Astrocyte (in vitro differentiated cells and primary cell): ENCODE data around the gene GPRC5A. TPM values are rescaled to one million over a fixed set of nuclear protein-coding genes. Genes with fewer than 3 reads are reported as not detected.

ENCODE experiments used
- DNase-seq: peaks from one replicate; pipeline ENCODE4 v3.0.0-alpha.2; 2010; ENCODE audit warnings: low read depth
- FAIRE-seq: peaks from 2 replicates; lab custom pipeline; 2011; peaks lifted over from hg19 to GRCh38; lab: Jason Lieb, UNC
- H2AFZ ChIP-seq: 2 replicates; pipeline ENCODE4 v1.6.0; 2012; ENCODE audit warnings: low read depth, low read length, inconsistent platforms
- H3K27ac ChIP-seq: 2 replicates; pipeline ENCODE4 v1.5.1; 2011; ENCODE audit warnings: low read depth, low read length, inconsistent platforms
- H3K27me3 ChIP-seq: 2 replicates; pipeline ENCODE4 v1.6.0; 2011; ENCODE audit warnings: low read length, inconsistent platforms; ENCODE audit not compliant: insufficient read depth
- H3K36me3 ChIP-seq: 2 replicates; pipeline ENCODE4 v1.5.1; 2011; ENCODE audit warnings: low read length, inconsistent platforms; ENCODE audit not compliant: insufficient read depth
- H3K4me1 ChIP-seq: 2 replicates; pipeline ENCODE4 v1.5.1; 2011; ENCODE audit warnings: low read length, inconsistent platforms; ENCODE audit not compliant: insufficient read depth
- H3K4me2 ChIP-seq: 2 replicates; pipeline ENCODE4 v1.6.0; 2012; ENCODE audit warnings: low read length, inconsistent platforms
- H3K4me3 ChIP-seq: 2 replicates; pipeline ENCODE4 v1.5.1; 2011; ENCODE audit warnings: low read depth, mild to moderate bottlenecking, low read length, inconsistent platforms; ENCODE audit not compliant: insufficient read depth
- H3K79me2 ChIP-seq: 2 replicates; pipeline ENCODE4 v1.6.0; 2012; ENCODE audit warnings: mild to moderate bottlenecking, low read length, inconsistent platforms; ENCODE audit not compliant: insufficient read depth
- H3K9ac ChIP-seq: 2 replicates; pipeline ENCODE4 v1.6.0; 2012; ENCODE audit warnings: mild to moderate bottlenecking, low read length, inconsistent platforms
- H3K9me3 ChIP-seq: 2 replicates; pipeline ENCODE4 v1.5.1; 2012; ENCODE audit warnings: low read depth, mild to moderate bottlenecking, low read length, inconsistent platforms; ENCODE audit not compliant: insufficient read depth
- H4K20me1 ChIP-seq: 2 replicates; pipeline ENCODE4 v1.6.0; 2012; ENCODE audit warnings: low read length, inconsistent platforms; ENCODE audit not compliant: insufficient read depth
- H3K27ac Mint-ChIP-seq: one replicate; pipeline ENCODE4 v1.8.0; 2021; ENCODE audit warnings: mild to moderate bottlenecking, mixed read lengths; ENCODE audit not compliant: unreplicated experiment
- H3K27me3 Mint-ChIP-seq: one replicate; pipeline ENCODE4 v1.8.0; 2021; ENCODE audit warnings: low read depth, mixed read lengths; ENCODE audit not compliant: unreplicated experiment
- H3K36me3 Mint-ChIP-seq: one replicate; pipeline ENCODE4 v1.8.0; 2021; ENCODE audit warnings: low read depth, mixed read lengths; ENCODE audit not compliant: unreplicated experiment
- H3K4me1 Mint-ChIP-seq: one replicate; pipeline ENCODE4 v1.8.0; 2021; ENCODE audit warnings: low read depth, mixed read lengths; ENCODE audit not compliant: unreplicated experiment
- H3K4me3 Mint-ChIP-seq: one replicate; pipeline ENCODE4 v1.8.0; 2021; ENCODE audit warnings: mild to moderate bottlenecking, moderate library complexity, mixed read lengths; ENCODE audit not compliant: unreplicated experiment
- H3K9me3 Mint-ChIP-seq: one replicate; pipeline ENCODE4 v1.8.0; 2021; ENCODE audit warnings: mild to moderate bottlenecking, mixed read lengths; ENCODE audit not compliant: unreplicated experiment
- EZH2 ChIP-seq: IDR thresholded peaks from 2 replicates; pipeline ENCODE4 v1.6.1; 2012; ENCODE audit warnings: mild to moderate bottlenecking, low read length, inconsistent platforms; ENCODE audit not compliant: insufficient read depth
- total RNA-seq: library from RNA; stranded (reverse); gene quantifications from 2 replicates; pipeline ENCODE4 v1.2.1, GENCODE V29; 2021
- TF ChIP-seq, protein P1 (sequence below): IDR thresholded peaks from 2 replicates; pipeline ENCODE4 v1.5.1; 2011; ENCODE audit warnings: low read depth, mild to moderate bottlenecking, inconsistent platforms, low read length, moderate library complexity; ENCODE audit not compliant: insufficient read depth

The GPRC5A gene
- total RNA-seq, 1 donor from 2014 or later, result 12.5 TPM

GRCh38 chr12:12909995-12910420, 18.6 kb downstream of the GPRC5A start:
- H3K4me2 ChIP-seq, result no peak overlapping the region
- H3K27me3 Mint-ChIP-seq, result peaks cover 12% of the 10 kb centered on the region
- H3K79me2 ChIP-seq, result no peaks in the 10 kb centered on the region
- DNase-seq, result no peak
- no peaks in the 10 kb centered on the region for H3K9me3 Mint-ChIP-seq
- no peaks in the 10 kb centered on the region for H4K20me1 ChIP-seq
- H3K27ac Mint-ChIP-seq, result no peak overlapping the region
- H3K36me3 Mint-ChIP-seq, result peaks cover 3% of the 10 kb centered on the region
- TF ChIP-seq, protein P1, sequence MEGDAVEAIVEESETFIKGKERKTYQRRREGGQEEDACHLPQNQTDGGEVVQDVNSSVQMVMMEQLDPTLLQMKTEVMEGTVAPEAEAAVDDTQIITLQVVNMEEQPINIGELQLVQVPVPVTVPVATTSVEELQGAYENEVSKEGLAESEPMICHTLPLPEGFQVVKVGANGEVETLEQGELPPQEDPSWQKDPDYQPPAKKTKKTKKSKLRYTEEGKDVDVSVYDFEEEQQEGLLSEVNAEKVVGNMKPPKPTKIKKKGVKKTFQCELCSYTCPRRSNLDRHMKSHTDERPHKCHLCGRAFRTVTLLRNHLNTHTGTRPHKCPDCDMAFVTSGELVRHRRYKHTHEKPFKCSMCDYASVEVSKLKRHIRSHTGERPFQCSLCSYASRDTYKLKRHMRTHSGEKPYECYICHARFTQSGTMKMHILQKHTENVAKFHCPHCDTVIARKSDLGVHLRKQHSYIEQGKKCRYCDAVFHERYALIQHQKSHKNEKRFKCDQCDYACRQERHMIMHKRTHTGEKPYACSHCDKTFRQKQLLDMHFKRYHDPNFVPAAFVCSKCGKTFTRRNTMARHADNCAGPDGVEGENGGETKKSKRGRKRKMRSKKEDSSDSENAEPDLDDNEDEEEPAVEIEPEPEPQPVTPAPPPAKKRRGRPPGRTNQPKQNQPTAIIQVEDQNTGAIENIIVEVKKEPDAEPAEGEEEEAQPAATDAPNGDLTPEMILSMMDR, result no peak
- TF ChIP-seq EZH2, result no peak
- no peak overlapping the region for H3K9ac ChIP-seq
- no peak overlapping the region for H3K4me3 ChIP-seq
- no peaks in the 10 kb centered on the region for H3K27me3 ChIP-seq
- no peak overlapping the region for H2AFZ ChIP-seq
- H3K27ac ChIP-seq, result no peak overlapping the region
- peaks cover 4% of the 10 kb centered on the region for H3K4me1 ChIP-seq
- H3K4me1 Mint-ChIP-seq, result peaks cover 9% of the 10 kb centered on the region
- no peak for FAIRE-seq
- H3K36me3 ChIP-seq, result no peaks in the 10 kb centered on the region
- H3K9me3 ChIP-seq, result no peaks in the 10 kb centered on the region
- H3K4me3 Mint-ChIP-seq, result no peak overlapping the region

- Histone ChIP-seq H3K79me2 (no peaks in the 10 kb centered on the region), H3K27ac (no peak overlapping the region), H3K27me3 (no peaks in the 10 kb centered on the region), H3K9ac (no peak overlapping the region), H3K36me3 (no peaks in the 10 kb centered on the region), H3K4me2 (no peak overlapping the region), H3K4me3 (no peak overlapping the region), H3K4me1 (peaks cover 11% of the 10 kb centered on the region), H2AFZ (no peak overlapping the region), H3K9me3 (no peaks in the 10 kb centered on the region), H4K20me1 (no peaks in the 10 kb centered on the region)
- H3K4me3 Mint-ChIP-seq, result no peak overlapping the region
- H3K9me3 Mint-ChIP-seq, result no peaks in the 10 kb centered on the region
- peaks cover 3% of the 10 kb centered on the region for H3K36me3 Mint-ChIP-seq
- no peak for TF ChIP-seq EZH2
- TF ChIP-seq, protein P1, result no peak
- H3K27me3 Mint-ChIP-seq, result peaks cover 18% of the 10 kb centered on the region
- DNase-seq, result no peak
- H3K4me1 Mint-ChIP-seq, result peaks cover 9% of the 10 kb centered on the region
- no peak overlapping the region for H3K27ac Mint-ChIP-seq
- FAIRE-seq, result no peak
Measured at GRCh38 chr12:12912711-12913110, 21.3 kb downstream of the GPRC5A start.

GRCh38 chr12:12915656-12916055, 24.3 kb downstream of the GPRC5A start:
- Histone ChIP-seq H3K79me2 (no peaks in the 10 kb centered on the region), H3K4me1 (peaks cover 7% of the 10 kb centered on the region), H2AFZ (no peak overlapping the region), H3K36me3 (no peaks in the 10 kb centered on the region), H3K9me3 (no peaks in the 10 kb centered on the region), H3K27ac (no peak overlapping the region), H3K9ac (no peak overlapping the region), H3K27me3 (no peaks in the 10 kb centered on the region), H4K20me1 (no peaks in the 10 kb centered on the region), H3K4me2 (no peak overlapping the region), H3K4me3 (no peak overlapping the region)
- FAIRE-seq (no peak), DNase-seq (no peak)
- H3K9me3 Mint-ChIP-seq, result no peaks in the 10 kb centered on the region
- no peak overlapping the region for H3K27ac Mint-ChIP-seq
- H3K27me3 Mint-ChIP-seq, result peaks cover 18% of the 10 kb centered on the region
- TF ChIP-seq EZH2, result no peak
- TF ChIP-seq, protein P1, result no peak
- H3K4me3 Mint-ChIP-seq, result no peak overlapping the region
- peaks cover 5% of the 10 kb centered on the region for H3K4me1 Mint-ChIP-seq
- H3K36me3 Mint-ChIP-seq, result peaks cover 3% of the 10 kb centered on the region
